HG03558 (cell line): ENCODE data around the gene NUDT8.
"Not testable (repeated sequence)": the region's sequence is repeated elsewhere in the genome, so short reads cannot be mapped to it uniquely, and the experiment has no call there.

Experiments used
- ATAC-seq: cut with Tn5 transposase; IDR thresholded peaks from one replicate; pipeline ENCODE4 v1.9.1; 2021; ENCODE audit warnings: moderate number of reproducible peaks; ENCODE audit not compliant: unreplicated experiment; ENCODE audit errors: extremely low read depth

NUDT8 gene

DNA sequence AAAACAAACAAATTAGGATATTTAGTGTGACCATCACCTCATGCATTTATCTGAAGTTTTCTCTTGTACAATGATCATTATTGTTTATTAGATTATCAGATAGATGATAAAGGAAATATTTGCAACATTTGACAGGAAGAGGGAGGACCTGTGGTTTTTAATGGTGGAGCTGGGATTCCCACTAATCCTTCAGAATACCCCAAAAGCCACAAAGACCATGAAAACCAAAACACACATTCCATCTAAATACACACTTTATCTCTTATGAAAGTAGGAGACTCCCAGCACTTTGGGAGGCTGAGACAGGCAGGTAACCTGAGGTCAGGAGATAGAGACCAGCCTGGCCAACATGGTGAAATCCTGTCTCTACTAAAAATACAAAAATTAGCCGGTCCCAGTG, 30.6 kb downstream of the NUDT8 start:
- no peak for ATAC-seq

DNA sequence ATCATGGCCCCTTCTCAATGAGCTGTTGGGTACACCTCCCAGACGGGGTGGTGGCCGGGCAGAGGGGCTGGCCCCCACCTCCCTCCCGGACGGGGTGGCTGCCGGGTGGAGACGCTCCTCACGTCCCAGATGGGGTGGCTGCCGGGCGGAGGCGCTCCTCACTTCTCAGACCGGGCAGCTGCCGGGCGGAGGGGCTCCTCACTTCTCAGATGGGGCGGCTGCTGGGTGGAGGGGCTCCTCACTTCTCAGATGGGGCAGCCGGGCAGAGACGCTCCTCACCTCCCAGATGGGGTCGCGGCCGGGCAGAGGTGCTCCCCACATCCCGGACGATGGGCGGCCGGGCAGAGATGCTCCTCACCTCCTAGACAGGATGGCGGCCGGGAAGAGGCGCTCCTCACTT, 31.8 kb downstream of the NUDT8 start:
- ATAC-seq, result not testable (repeated sequence)

- ATAC-seq, result not testable (repeated sequence)
These were observed 32.3 kb downstream of the NUDT8 start for GRCh38 chr11:67597458-67597857.

GRCh38 chr11:67596753-67597300, 32.9 kb downstream of the NUDT8 start:
- no peak for ATAC-seq

- no peak for ATAC-seq
These were observed 35.3 kb downstream of the NUDT8 start for GRCh38 chr11:67594480-67594879.

DNA sequence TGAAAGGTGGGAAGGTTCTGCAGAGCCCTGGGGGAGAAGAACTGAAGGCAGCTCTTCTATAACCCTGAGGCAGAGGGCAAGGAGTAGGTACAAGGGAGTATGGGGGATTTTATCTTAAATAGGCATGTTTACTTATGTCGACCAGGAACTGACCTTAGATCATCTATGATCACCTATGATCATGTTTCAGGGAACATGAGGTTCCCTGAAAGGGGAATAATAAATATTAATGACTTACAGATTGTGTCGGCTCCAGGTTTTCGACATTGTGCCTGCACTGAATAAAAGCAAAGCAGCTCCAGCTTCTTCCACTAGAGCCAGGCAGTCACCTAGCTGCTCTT, 36.2 kb downstream of the NUDT8 start:
- no peak for ATAC-seq

- no peak for ATAC-seq
These were observed 36.7 kb downstream of the NUDT8 start for GRCh38 chr11:67592880-67593564.

- ATAC-seq, result not testable (repeated sequence)
These were observed 40.8 kb downstream of the NUDT8 start for GRCh38 chr11:67588899-67589415.

- ATAC-seq, result no peak
These were observed 41.6 kb downstream of the NUDT8 start for GRCh38 chr11:67588136-67588503.

GRCh38 chr11:67586568-67587250, 43.0 kb downstream of the NUDT8 start:
- no peak for ATAC-seq

DNA sequence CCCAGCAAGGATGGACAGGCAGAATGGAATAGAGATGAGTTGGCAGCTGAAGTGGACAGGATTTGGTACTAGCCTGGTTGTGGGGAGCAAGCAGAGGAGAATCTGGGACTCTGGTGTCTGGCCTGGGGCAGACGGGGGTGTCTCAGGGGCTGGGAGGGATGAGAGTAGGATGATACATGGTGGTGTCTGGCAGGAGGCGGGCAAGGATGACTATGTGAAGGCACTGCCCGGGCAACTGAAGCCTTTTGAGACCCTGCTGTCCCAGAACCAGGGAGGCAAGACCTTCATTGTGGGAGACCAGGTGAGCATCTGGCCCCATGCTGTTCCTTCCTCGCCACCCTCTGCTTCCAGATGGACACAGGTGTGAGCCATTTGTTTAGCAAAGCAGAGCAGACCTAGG, 43.8 kb downstream of the NUDT8 start:
- no peak for ATAC-seq

DNA sequence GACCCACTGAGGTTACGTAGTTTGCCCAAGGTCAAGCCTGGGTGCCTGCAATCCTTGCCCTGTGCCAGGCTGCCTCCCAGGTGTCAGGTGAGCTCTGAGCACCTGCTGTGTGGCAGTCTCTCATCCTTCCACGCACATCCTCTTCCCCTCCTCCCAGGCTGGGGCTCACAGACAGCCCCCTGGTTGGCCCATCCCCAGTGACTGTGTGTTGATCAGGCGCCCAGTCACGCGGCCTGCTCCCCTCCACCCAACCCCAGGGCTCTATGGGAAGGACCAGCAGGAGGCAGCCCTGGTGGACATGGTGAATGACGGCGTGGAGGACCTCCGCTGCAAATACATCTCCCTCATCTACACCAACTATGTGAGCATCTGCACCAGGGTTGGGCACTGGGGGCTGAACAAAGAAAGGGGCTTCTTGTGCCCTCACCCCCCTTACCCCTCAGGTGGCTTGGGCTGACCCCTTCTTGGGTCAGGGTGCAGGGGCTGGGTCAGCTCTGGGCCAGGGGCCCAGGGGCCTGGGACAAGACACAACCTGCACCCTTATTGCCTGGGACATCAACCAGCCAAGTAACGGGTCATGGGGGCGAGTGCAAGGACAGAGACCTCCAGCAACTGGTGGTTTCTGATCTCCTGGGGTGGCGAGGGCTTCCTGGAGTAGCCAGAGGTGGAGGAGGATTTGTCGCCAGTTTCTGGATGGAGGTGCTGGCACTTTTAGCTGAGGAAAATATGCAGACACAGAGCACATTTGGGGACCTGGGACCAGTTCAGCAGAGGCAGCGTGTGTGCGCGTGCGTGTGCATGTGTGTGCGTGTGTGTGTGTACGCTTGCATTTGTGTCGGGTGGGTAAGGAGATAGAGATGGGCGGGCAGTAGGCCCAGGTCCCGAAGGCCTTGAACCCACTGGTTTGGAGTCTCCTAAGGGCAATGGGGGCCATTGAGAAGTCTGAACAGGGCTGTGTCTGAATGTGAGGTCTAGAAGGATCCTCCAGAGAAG, 44.6 kb downstream of the NUDT8 start:
- no peak for ATAC-seq

DNA sequence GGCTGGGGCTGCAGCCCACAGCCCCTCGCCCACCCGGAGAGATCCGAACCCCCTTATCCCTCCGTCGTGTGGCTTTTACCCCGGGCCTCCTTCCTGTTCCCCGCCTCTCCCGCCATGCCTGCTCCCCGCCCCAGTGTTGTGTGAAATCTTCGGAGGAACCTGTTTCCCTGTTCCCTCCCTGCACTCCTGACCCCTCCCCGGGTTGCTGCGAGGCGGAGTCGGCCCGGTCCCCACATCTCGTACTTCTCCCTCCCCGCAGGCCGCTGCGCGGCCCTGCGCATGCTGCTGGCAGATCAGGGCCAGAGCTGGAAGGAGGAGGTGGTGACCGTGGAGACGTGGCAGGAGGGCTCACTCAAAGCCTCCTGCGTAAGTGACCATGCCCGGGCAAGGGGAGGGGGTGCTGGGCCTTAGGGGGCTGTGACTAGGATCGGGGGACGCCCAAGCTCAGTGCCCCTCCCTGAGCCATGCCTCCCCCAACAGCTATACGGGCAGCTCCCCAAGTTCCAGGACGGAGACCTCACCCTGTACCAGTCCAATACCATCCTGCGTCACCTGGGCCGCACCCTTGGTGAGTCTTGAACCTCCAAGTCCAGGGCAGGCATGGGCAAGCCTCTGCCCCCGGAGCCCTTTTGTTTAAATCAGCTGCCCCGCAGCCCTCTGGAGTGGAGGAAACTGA, 45.4 kb downstream of the NUDT8 start:
- no peak for ATAC-seq

DNA sequence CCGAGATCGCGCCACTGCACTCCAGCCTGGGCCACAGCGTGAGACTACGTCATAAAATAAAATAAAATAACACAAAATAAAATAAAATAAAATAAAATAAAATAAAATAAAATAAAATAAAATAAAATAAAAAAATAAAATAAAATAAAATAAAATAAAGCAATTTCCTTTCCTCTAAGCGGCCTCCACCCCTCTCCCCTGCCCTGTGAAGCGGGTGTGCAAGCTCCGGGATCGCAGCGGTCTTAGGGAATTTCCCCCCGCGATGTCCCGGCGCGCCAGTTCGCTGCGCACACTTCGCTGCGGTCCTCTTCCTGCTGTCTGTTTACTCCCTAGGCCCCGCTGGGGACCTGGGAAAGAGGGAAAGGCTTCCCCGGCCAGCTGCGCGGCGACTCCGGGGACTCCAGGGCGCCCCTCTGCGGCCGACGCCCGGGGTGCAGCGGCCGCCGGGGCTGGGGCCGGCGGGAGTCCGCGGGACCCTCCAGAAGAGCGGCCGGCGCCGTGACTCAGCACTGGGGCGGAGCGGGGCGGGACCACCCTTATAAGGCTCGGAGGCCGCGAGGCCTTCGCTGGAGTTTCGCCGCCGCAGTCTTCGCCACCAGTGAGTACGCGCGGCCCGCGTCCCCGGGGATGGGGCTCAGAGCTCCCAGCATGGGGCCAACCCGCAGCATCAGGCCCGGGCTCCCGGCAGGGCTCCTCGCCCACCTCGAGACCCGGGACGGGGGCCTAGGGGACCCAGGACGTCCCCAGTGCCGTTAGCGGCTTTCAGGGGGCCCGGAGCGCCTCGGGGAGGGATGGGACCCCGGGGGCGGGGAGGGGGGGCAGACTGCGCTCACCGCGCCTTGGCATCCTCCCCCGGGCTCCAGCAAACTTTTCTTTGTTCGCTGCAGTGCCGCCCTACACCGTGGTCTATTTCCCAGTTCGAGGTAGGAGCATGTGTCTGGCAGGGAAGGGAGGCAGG, 46.2 kb downstream of the NUDT8 start, which contains the start of gene GSTP1:
Gene GSTP1 (plus strand): TSS at position 566 of the 958 bp plus-strand sequence. CDS start 32 bp downstream, at position 598.
- ATAC-seq, result no peak

DNA sequence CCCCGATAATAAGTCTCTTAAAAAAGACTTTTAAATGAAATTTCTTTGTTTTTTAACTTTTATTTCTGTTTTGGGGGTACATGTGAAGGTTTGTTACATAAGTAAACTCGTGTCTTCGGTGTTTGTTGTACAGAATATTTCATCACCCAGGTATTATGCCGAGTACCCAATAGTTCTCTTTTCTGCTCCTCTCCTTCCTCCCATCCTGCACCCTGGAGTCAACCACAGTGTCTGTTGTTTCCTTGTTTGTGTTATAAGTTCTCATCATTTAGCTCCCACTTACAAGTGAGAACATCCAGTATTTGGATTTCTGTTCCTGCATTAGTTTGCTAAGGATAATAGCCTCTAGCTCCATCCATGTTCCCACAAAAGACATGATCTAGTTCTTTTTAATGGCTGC, 47.7 kb downstream of the NUDT8 start:
- ATAC-seq, result no peak

DNA sequence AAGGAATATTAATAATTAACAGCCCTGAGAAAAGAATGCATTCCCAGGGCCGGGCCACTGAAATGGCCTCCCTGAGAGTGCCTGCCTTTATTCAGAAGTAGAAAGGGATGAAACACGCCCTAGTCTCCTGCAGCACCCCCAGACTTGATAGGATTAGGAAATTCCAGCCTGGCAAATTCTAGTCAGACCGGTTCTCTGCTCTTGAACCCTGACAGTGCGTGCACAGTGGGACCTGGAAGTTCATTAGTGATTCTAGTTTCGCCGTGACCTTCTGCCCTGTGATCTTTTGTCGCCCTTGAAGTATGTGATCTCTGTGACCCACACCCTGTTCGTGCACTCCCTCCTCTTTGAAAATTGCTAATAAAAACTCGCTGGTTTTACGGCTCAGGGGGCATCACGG, 48.3 kb downstream of the NUDT8 start:
- ATAC-seq, result no peak

- no peak for ATAC-seq
These were observed 51.8 kb downstream of the NUDT8 start for GRCh38 chr11:67577951-67578350.
